ENCODE data around the gene EFNB2. TPM values are rescaled to one million over a fixed set of nuclear protein-coding genes. Genes with fewer than 3 reads are reported as not detected.

The EFNB2 gene
- total RNA-seq, 1 experiment from 2014 or later: 16.9 TPM

DNA sequence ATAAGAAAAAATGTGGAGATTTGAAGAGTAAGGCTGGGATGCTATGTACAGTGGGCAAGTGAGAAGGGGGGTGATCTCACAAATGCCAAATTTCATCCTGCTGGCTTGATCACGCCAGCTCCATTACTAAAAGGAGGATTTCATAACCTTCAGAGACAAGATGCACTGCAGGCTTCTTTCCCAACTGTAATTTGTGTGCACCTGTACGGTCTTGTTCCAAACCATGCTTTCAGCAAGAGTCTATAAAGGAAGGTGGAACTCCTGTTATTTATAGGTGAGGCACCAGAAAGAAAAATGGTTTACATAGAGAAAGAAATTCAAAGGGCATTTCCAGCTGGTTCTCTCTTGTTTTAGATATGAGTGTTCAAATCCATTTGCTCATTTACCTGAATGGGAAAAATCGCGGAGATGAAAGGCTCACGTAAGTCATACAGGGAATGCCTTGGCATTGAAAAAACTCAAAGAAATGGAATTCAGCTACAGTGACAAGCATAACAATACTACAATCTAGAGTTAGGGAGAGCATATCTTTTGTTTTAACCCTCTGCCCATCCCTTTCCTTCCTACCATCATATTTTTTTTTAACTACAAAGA, 13.3 kb downstream of the EFNB2 start:
- no peak for DNase-seq
- H3K27ac Mint-ChIP-seq (ENCODE audit: unreplicated experiment): no peak overlapping the region
- H3K4me3 Mint-ChIP-seq (ENCODE audit: low read depth, unreplicated experiment): no peak overlapping the region
- intact Hi-C loops (cut with micrococcal nuclease; ENCODE audit: unreplicated experiment): no loop called here
- TF ChIP-seq, protein P1, sequence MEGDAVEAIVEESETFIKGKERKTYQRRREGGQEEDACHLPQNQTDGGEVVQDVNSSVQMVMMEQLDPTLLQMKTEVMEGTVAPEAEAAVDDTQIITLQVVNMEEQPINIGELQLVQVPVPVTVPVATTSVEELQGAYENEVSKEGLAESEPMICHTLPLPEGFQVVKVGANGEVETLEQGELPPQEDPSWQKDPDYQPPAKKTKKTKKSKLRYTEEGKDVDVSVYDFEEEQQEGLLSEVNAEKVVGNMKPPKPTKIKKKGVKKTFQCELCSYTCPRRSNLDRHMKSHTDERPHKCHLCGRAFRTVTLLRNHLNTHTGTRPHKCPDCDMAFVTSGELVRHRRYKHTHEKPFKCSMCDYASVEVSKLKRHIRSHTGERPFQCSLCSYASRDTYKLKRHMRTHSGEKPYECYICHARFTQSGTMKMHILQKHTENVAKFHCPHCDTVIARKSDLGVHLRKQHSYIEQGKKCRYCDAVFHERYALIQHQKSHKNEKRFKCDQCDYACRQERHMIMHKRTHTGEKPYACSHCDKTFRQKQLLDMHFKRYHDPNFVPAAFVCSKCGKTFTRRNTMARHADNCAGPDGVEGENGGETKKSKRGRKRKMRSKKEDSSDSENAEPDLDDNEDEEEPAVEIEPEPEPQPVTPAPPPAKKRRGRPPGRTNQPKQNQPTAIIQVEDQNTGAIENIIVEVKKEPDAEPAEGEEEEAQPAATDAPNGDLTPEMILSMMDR (IDR thresholded peaks at IDR 0.05; ENCODE audit: unreplicated experiment): no peak
- H3K4me1 Mint-ChIP-seq (ENCODE audit: low read depth, unreplicated experiment): peaks cover 11% of the 10 kb centered on the region
- CTCF ChIA-PET: no interaction called here
- H3K9me3 Mint-ChIP-seq (ENCODE audit: low read depth, unreplicated experiment): no peaks in the 10 kb centered on the region
- H3K36me3 Mint-ChIP-seq (ENCODE audit: insufficient read depth, unreplicated experiment): no peaks in the 10 kb centered on the region
- no peaks in the 10 kb centered on the region for H3K27me3 Mint-ChIP-seq (ENCODE audit: unreplicated experiment)
- BruUV-seq (replicated peaks): no TSS peak

DNA sequence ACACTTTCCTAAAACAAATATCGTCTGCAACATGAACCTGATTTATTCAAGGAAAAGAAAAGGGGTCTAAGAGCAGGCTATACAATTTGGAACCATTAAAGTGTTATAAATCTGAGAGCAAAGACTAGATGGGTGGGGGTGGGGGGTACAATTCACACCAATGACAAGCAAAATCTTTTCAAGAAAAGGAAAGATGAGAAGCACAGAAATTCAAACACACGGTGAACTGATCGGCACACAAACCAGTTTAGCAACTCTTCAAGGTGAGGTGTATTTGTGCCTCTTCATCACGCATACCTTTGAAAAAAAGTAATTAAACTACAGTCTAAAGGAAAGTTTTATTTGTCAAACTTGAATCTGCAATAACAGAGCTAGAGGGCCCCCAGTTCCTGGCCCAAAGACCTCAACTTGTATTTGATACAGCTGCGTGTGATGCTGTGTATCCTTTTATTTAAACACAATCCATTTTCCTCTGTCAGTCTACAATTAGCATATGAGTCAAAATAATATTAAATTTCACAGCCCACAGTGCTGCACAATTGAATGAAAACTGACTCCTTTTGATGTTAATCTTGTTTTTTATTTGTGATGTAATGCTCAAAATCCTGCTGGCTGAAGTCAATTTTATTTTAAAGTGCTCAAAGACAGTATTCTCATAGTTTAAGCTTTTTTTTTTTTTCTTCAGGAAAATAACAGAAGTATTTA, 14.2 kb downstream of the EFNB2 start:
- Mint-ChIP-seq H3K27me3 (ENCODE audit: unreplicated experiment) (no peaks in the 10 kb centered on the region), H3K4me1 (ENCODE audit: low read depth, unreplicated experiment) (peaks cover 11% of the 10 kb centered on the region), H3K9me3 (ENCODE audit: low read depth, unreplicated experiment) (no peaks in the 10 kb centered on the region), H3K4me3 (ENCODE audit: low read depth, unreplicated experiment) (no peak overlapping the region), H3K27ac (ENCODE audit: unreplicated experiment) (no peak overlapping the region), H3K36me3 (ENCODE audit: insufficient read depth, unreplicated experiment) (no peaks in the 10 kb centered on the region)
- CTCF ChIA-PET: no interaction called here
- TF ChIP-seq, protein P1 (IDR thresholded peaks at IDR 0.05; ENCODE audit: unreplicated experiment): no peak
- DNase-seq: no peak
- BruUV-seq (replicated peaks): no TSS peak
- intact Hi-C loops (cut with micrococcal nuclease; ENCODE audit: unreplicated experiment): no loop called here

DNA sequence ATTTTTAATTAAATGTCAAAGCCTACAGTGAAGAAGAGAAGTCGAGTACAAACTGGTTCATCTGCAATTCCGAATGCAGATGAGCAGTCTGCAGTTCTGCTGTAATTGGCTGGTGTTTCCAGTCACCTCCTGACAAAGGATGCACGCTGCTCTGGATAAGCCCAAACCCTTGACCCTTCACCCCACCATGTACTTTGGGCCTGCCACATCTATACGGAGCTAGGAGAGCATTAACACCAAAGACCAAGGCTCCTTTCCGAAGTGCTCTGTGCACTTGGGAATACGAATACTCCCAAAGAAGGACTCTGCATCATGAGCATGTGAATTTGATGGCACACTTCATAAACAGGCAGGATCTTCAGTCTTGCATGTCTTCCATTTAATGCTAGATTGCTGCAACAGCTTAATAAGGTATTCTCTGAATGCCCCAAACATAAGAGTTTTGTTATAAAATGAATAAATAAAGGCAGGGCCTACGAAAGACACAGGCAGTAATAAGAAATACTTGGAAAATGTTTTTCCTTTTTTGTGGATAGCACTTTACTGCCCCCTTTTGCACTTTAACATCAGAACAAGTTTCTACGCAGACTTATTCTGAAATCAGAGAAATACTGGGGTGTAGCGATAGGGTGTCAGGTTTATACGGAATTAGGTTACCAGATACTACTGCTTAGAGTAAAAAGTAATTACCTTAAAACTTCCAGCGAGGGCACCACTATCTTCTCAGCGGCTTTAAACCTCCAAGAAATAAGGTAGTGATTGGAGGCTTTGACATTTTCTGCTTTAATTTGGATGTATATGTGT, 15.0 kb downstream of the EFNB2 start:
- TF ChIP-seq, protein P1 (IDR thresholded peaks at IDR 0.05; ENCODE audit: unreplicated experiment): no peak
- no peak overlapping the region for H3K4me3 Mint-ChIP-seq (ENCODE audit: low read depth, unreplicated experiment)
- H3K27me3 Mint-ChIP-seq (ENCODE audit: unreplicated experiment): no peaks in the 10 kb centered on the region
- no peak for DNase-seq
- no peak overlapping the region for H3K27ac Mint-ChIP-seq (ENCODE audit: unreplicated experiment)
- CTCF ChIA-PET: no interaction called here
- intact Hi-C loops (cut with micrococcal nuclease; ENCODE audit: unreplicated experiment): no loop called here
- peaks cover 11% of the 10 kb centered on the region for H3K4me1 Mint-ChIP-seq (ENCODE audit: low read depth, unreplicated experiment)
- no peaks in the 10 kb centered on the region for H3K36me3 Mint-ChIP-seq (ENCODE audit: insufficient read depth, unreplicated experiment)
- no peaks in the 10 kb centered on the region for H3K9me3 Mint-ChIP-seq (ENCODE audit: low read depth, unreplicated experiment)
- no TSS peak for BruUV-seq (replicated peaks)

DNA sequence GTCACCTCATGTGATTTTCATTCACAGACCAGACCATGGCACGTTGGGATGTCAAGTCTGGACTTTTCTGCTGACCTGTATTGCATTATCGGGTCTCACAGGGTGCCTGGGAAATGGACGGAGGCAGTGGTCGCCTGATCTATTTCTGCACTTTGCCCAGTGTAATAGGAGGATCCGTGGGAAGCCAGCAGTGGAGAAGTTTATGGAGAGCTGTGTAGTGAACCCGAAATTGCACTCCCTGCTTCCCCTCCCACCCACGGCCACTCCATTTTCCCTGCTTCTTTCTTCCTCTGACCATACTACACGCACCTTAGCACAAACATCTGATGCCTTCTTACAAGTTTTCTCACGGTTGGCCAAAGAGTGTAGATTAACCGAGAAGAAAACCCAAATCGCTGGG, 16.9 kb downstream of the EFNB2 start:
- no TSS peak for BruUV-seq (replicated peaks)
- TF ChIP-seq, protein P1 (IDR thresholded peaks at IDR 0.05; ENCODE audit: unreplicated experiment): no peak
- H3K36me3 Mint-ChIP-seq (ENCODE audit: insufficient read depth, unreplicated experiment): no peaks in the 10 kb centered on the region
- H3K9me3 Mint-ChIP-seq (ENCODE audit: low read depth, unreplicated experiment): no peaks in the 10 kb centered on the region
- no peak overlapping the region for H3K27ac Mint-ChIP-seq (ENCODE audit: unreplicated experiment)
- no peak overlapping the region for H3K4me3 Mint-ChIP-seq (ENCODE audit: low read depth, unreplicated experiment)
- intact Hi-C loops (cut with micrococcal nuclease; ENCODE audit: unreplicated experiment): no loop called here
- H3K4me1 Mint-ChIP-seq (ENCODE audit: low read depth, unreplicated experiment): peaks cover 22% of the 10 kb centered on the region
- no peak for DNase-seq
- H3K27me3 Mint-ChIP-seq (ENCODE audit: unreplicated experiment): no peaks in the 10 kb centered on the region
- CTCF ChIA-PET: no interaction called here
